Activated T-cell treated with anti-CD3 and anti-CD28 coated beads, Interleukin-2, amount 50 U/mL, for 48 hours (primary cell): Measurements from ENCODE around the gene TMSB15C.
A peak's percentile ranks its signal among the peaks of the same experiment; 100 is the strongest.
"Not testable (repeated sequence)": the region's sequence is repeated elsewhere in the genome, so short reads cannot be mapped to it uniquely, and the experiment has no call there.

Source experiments
- DNase-seq, 2 experiments: peaks; one replicate each; pipeline ENCODE4 v3.0.0-alpha.2; 2020

Gene TMSB15C

DNA sequence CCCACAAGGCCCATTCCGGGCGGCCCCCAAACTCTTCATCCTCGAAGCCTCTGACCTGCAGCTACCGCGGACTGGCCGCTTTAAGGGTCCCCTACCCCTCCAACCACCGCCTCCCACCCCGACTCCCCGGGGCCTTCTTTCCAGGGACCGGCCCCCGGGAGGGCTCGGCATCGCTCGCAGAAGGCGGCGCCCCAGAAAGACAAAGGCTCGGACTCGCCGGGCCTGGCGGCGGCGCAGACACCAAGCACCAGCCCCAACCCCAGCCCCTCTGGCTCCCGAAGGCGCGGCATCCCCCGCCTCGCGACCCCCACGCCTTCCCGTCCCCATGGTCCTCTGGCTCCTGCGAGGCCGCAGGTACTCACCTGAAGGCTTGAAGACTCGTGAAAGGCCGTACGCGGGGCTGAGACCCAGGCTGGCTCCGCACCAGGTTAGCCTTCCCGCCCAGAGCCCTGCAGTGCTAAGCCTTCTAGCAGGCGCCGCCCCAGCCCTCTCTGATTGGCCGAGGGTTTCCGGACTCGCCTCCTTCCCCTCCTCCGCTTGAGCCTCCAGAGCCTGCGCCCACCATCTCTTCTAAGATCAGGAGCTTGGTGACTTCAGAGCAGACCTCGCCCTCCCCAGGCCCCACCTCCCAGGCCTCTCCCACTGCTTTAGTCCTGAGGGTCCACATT, at the start of gene TMSB15C:
Gene TMSB15C (minus strand): TSS at position 459 of the 668 bp plus-strand sequence.
- not testable (repeated sequence) for DNase-seq

DNA sequence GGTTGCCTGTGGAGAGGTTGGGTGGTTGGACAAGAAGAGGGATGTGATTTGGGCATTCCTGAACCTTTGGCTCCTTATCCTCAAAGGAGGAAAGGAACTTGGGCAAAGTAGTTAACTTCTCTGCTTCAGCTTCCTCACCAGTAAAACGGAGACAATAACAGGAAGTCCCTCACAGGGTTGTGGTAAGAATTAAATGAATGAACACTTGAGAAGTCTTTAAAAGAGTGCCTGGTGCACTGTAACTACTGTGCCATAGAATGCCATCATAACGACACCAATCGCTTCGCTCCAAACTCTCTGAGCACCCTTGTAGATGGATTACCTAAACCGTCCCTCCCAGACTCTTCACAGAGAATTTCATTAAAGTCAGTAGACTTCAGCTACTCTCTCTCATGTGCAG, 46.8 kb upstream of the TMSB15C start:
- no peak for DNase-seq

GRCh38 chrX:104118765-104119164, 42.7 kb upstream of the TMSB15C start:
- no peak for DNase-seq

GRCh38 chrX:104117759-104118158, 41.7 kb upstream of the TMSB15C start:
- no peak for DNase-seq

GRCh38 chrX:104113222-104113965, 37.4 kb upstream of the TMSB15C start:
- DNase-seq = peak; percentile 55 to 62

GRCh38 chrX:104112326-104112951, 36.4 kb upstream of the TMSB15C start, which contains the start of gene ZCCHC18:
ZCCHC18 (plus strand) TSS chrX:104112523; CDS start chrX:104114112, 1,589 bp downstream.
- peak; percentile 45 to 53 for DNase-seq

DNA sequence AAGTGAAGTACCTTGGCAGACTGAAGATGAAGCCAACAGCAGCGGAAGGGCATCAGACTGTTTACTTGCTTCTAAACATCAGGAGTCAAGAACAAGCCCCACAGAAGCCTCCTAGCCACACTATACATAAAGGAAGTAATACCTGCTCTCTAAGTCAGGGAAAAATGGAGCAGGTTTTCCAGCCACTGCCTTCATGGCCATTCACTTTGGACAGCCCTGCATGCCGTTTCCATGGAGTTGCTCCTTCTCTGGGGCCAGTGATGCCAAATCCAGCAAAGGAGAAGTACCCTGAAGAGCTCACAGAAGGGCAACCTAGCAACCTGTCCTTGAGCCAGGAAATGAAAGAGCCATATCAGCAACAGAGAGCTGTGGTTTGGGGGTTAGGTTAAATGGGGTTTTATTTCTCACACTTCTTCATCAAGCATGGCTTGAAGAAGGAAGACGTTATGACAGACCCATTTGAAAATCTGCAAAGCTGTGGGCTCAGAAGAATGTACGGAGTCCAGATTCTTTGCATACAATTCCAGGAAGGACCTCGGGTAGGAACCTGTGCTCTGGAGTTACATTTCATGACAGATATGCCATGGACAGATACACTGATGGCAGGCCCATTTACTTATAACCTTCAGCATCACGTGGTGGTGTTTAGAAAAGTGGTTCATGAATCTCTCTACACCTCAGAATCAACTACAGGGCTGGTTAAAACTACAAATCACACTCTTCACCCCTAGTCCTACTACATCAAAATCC, 34.6 kb upstream of the TMSB15C start:
- not testable (repeated sequence) for DNase-seq

DNA sequence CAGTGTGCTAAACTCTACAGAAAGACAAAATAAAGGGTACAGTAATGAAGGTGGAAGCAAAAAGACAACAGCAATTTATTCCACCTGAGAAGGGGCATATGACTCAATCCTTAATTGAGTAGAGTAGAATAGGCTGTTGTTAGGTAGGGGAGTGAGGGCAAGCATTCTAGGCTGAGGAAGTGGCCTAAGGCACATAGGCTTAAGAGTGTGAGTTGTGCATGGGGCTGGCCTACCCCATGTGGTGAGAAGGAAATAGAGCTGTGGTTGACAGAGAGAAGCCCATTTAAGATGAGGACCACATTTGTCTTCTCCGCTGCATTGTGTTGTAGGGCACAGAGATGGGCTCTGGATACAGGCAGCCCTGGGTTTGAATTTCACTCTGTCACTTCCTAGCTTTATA, 32.9 kb upstream of the TMSB15C start:
- no peak for DNase-seq

DNA sequence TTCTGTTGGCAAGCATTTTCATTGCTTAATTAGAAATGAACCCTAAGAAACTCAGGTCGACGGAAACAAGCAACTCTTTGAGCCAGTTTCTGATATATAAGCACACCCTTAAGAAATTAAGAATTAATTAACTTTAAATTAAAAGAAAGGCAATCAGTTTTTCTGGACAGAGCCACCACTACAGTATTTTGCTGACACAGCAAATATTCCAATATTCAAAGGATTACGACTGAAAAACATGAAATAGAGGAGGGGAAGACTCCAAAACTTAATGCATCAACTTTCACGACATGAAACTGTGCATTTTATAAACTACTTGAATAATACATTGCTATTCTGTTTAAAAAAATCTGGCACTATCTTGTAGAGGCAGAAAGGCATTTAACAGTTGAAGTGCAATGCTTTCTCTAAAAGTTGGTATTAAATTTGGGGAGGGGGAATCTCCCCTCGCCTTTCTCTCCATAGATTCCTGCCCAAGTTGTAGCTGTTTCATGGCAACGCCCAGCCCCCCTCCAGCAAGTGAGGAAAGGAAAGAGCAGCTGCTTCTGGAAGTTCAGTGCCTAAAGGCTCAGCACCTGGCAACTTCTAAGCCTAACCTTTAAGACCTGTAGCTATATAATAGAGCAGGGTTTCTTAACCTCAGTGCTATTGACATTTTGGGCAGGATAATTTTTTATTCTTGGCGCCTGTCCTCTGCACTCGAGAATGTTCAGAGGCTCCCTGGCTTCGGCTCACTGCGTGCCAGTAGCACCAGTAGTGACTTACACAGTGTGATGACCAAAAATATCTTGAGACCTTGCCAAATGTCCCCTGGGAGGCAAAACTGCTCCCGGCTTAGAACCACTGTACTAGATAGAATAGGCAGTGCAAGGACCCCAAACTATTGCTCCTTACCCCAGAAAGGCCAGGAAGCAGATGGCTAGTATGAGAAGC, 29.6 kb upstream of the TMSB15C start:
- no peak for DNase-seq

DNA sequence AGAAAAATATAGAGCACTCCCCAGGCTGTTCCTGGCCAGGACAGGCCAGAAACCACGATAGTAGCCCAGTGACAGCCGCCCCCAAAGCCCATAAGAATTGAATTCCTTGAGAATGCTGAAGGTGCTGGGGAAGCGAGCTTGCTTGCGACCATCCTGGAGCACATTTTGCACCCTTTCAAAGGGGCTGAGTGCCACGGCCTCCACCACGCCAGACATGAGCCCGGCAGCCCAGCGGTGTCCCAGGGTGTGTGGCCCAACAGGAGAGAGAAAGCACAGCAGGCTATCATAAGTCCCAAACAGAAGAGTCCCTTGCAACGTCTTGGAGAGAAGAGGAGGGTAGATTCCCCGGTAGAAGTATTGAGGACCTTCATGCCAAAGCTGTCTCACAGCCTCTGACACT, 28.6 kb upstream of the TMSB15C start:
- DNase-seq = no peak

DNA sequence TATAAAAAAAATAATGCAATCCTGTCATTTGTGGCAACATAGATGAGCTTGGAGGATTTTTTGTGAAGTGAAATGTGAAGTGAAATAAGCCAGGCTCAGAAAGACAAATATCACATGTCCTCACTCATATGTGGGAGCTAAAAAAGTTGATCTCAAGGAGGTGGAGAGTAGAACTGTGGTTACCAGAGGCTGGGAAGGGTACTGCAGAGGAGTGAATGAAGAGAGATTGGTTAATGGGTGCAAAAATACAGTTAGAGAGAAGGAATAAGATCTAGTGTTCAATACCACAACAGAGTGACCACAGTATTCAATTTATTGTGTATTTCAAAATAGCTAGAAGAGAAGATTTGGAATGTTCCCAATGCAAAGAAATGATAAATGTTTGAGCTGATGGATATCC, 22.9 kb upstream of the TMSB15C start:
- DNase-seq = no peak

DNA sequence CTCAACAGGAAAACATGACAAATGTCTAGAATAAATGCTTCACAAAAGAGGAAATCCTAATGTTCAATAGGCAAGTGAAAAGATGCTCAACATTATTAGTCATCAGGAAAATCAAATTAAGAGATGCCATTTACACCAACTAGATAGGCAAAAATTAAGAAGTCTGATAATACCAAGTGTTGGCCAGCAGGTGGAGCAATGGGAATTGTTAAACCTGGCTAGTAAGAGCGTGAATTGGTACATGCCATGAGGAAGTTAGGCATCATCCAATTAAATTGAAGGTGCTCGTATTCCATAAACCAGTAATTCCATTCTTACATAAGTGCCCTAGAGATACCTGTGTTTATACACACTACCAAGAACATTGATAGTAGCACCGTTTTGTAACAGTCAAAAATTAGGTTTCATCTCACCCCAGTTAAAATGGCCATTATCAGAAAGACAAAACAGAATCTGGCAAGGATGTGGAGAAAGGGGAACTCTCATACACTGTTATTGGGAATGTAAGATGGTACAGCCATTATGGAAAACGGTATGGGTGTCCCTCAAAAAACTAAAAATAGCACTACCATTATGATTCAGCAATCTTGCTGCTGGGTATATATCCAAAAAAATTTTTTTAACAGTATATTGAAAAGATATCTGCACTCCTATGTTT, 22.2 kb upstream of the TMSB15C start:
- peak in 1 of 2 experiments; percentile 38 for DNase-seq

GRCh38 chrX:104085919-104086318, 9.9 kb upstream of the TMSB15C start:
- no peak for DNase-seq

- no peak for DNase-seq
Observed at GRCh38 chrX:104085477-104085876, 9.4 kb upstream of the TMSB15C start.

DNA sequence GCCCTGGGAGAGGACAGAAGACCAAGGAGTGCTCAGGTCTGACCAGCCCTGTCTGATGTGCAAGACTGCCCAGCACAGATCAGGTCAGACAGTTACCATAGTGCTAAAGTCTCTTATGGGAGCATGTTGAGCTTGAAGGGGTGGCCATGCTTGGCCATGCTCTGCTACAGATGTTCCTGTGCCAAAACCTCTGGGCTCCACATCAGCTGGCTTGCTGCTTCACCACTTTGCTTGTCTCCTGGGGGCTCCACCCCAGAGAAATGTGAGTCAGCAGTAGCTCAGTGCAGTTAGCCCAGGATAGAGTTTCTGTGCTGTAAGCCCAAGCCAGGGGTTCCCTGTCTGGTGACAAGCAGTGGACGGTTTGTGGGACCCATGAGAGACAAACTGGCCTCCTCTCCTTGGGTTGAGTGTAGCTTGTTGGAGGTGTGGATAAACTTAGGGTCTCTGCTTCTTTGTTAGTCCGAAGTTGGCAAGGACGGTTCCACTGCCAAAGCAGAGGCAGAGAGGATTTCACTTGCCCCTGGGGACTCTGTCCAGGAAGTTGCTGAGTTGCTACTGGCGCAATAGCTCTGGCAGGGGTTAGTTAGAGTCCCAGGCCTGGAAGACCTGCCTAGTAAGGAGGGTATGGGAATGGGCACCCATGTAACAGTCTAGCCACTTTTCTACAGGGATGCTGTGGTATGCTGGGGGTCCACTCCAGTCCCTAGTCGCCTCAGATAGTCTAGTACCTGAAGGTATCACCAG, 8.7 kb upstream of the TMSB15C start:
- DNase-seq = no peak

DNA sequence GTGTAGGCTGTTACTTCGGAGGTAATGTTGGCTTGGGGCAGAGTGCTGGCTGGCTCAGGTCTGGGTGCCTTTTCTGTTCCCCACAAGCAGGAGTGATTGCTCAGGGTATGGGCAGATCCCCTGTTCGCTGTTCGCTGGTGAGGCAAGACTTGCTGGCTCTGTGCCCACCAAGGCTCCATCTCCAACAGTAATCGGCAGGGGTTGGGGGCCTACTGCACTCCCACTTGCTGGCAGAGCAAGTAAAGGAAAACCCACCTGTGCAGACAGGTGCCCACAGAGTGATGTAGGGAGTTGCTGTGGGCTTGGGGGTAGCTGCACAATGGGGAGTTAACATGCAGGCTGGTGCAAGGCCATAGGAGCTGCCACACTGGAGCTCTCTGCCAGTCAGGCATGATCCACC, 8.0 kb upstream of the TMSB15C start:
- DNase-seq = no peak

DNA sequence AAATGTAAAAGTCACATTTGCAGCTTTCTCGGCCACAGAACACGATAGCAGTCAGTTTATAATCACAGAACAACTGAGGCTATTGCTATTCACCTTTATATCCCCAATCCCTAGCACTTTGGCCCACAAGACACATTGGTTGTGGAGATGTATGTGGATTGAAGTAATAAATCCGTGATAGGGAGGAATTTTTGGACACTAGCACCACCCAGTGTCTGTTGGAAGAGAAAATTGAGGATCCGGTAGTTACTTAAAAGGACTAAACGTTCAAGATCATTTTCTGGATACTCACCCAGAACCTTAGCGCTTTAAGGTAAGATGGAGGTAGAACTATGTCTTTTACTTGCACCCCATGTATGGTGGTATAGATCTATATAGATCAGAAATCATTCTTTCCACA, 1.8 kb upstream of the TMSB15C start:
- not testable (repeated sequence) for DNase-seq

- DNase-seq = not testable (repeated sequence)
Observed at GRCh38 chrX:104062636-104063035, 13.4 kb downstream of the TMSB15C start.

DNA sequence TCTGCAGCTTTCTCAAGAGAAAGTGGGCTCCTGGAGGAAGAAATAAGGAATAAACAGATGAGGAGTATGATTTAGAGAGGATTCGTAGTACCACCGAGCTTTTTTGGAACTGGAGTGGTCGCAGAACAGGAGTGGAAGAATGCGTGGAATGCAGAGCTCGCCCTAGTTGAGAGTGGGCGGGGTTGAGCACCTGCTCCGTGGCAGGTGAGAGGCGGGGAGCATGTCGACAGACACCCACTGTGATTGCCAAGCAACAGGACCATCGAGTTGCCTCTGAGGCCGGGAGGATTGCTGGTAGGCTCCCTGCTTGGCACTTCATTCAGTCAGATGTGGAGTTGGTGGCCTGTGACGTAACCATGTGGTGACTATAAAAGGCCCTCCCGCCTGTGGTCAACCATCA, 21.1 kb downstream of the TMSB15C start:
- not testable (repeated sequence) for DNase-seq

- DNase-seq = no peak
Observed at GRCh38 chrX:104047171-104047570, 28.9 kb downstream of the TMSB15C start.

GRCh38 chrX:104045642-104046041, 30.4 kb downstream of the TMSB15C start:
- DNase-seq = no peak
